H1 (cell line): ENCODE data around the gene CCDC88C. TPM values are rescaled to one million over a fixed set of nuclear protein-coding genes. Genes with fewer than 3 reads are reported as not detected.

ENCODE experiments used
- CTCF ChIA-PET: fragments of 300-600 bp; sonication (Branson Sonifier 250); formaldehyde crosslinking; loops from one replicate; lab custom pipeline; 2021; ENCODE audit not compliant: partially characterized antibody; lab: Charles Lee
- POLR2A ChIA-PET: fragments of 300-600 bp; sonication (Branson Sonifier 250); formaldehyde crosslinking; loops from one replicate; lab custom pipeline; 2021; ENCODE audit warnings: inconsistent platforms; ENCODE audit not compliant: partially characterized antibody; lab: Charles Lee
- DNase-seq, 2 experiments: peaks; one replicate each; pipeline versions ENCODE4 v3.0.0 to v3.0.0-alpha.2; 2010 to 2022; ENCODE audit warnings: low spot score in 2 of 2, low read depth in 1 of 2, mixed read lengths in 1 of 2
- FAIRE-seq: peaks from 2 replicates; lab custom pipeline; 2011; peaks lifted over from hg19 to GRCh38; lab: Jason Lieb, UNC
- H2AFZ ChIP-seq: 2 replicates; pipeline ENCODE4 v1.8.1; 2012; ENCODE audit warnings: low read length, inconsistent platforms
- H2AK5ac ChIP-seq: 2 replicates; pipeline ENCODE4 v1.6.1; 2013; ENCODE audit warnings: low read depth, low read length
- H2BK120ac ChIP-seq: replicated peaks from 2 replicates; pipeline ENCODE3; 2013; ENCODE audit warnings: low read depth, low read length, inconsistent platforms
- H2BK12ac ChIP-seq: 2 replicates; pipeline ENCODE4 v1.6.1; 2013; ENCODE audit warnings: low read depth, low read length
- H2BK15ac ChIP-seq: 2 replicates; pipeline ENCODE4 v1.6.1; 2013; ENCODE audit warnings: low read length
- H2BK20ac ChIP-seq: 2 replicates; pipeline ENCODE4 v1.6.1; 2013; ENCODE audit warnings: low read length
- H2BK5ac ChIP-seq: 2 replicates; pipeline ENCODE4 v1.6.1; 2013; ENCODE audit warnings: low read depth, low read length
- H3K14ac ChIP-seq: 2 replicates; pipeline ENCODE4 v1.6.1; 2013; ENCODE audit warnings: inconsistent platforms; ENCODE audit not compliant: insufficient read length
- H3K18ac ChIP-seq: 2 replicates; pipeline ENCODE4 v1.6.1; 2013; ENCODE audit warnings: low read length; ENCODE audit errors: extremely low read depth
- H3K23ac ChIP-seq: 2 replicates; pipeline ENCODE4 v1.6.1; 2013; ENCODE audit warnings: inconsistent platforms; ENCODE audit not compliant: insufficient read length
- H3K23me2 ChIP-seq: 2 replicates; pipeline ENCODE4 v1.6.1; 2013; ENCODE audit warnings: low read depth, low read length
- H3K27ac ChIP-seq: 2 replicates; pipeline ENCODE4 v1.6.1; 2011; ENCODE audit warnings: low read depth, low read length, inconsistent platforms
- H3K27me3 ChIP-seq, 4 experiments: replicated peaks in 1 of 4; 1 replicate in 1 of 4; 2 replicates in 3 of 4; pipeline versions ENCODE4 v1.6.1 to v1.8.1; 2011 to 2013; ENCODE audit warnings: low read length in 3 of 4, mild to moderate bottlenecking in 3 of 4, inconsistent platforms in 2 of 4, mixed read lengths in 2 of 4, moderate library complexity in 1 of 4; ENCODE audit not compliant: control insufficient read depth in 3 of 4, insufficient read depth in 3 of 4; ENCODE audit errors: extremely low read depth in 1 of 4
- H3K36me3 ChIP-seq, 4 experiments: 2 replicates each; pipeline versions ENCODE4 v1.6.1 to v1.8.1; 2011 to 2013; ENCODE audit warnings: mild to moderate bottlenecking in 4 of 4, low read length in 3 of 4, moderate library complexity in 2 of 4, control low read depth in 1 of 4, inconsistent platforms in 1 of 4; ENCODE audit not compliant: insufficient read depth in 4 of 4, control insufficient read depth in 2 of 4
- H3K4ac ChIP-seq: replicated peaks from 2 replicates; pipeline ENCODE3; 2013; ENCODE audit warnings: low read length, low read depth, mixed read lengths, inconsistent platforms; ENCODE audit not compliant: insufficient read length
- H3K4me1 ChIP-seq, 4 experiments: replicated peaks in 1 of 4; 1 replicate in 1 of 4; 2 replicates in 3 of 4; pipeline versions ENCODE4 v1.6.1 to v1.8.1; 2011 to 2013; ENCODE audit warnings: low read length in 3 of 4, inconsistent platforms in 2 of 4, mixed read lengths in 1 of 4; ENCODE audit not compliant: insufficient read depth in 4 of 4, control insufficient read depth in 3 of 4
- H3K4me2 ChIP-seq, 2 experiments: 2 replicates each; pipeline versions ENCODE4 v1.6.1 to v1.8.1; 2011 to 2013; ENCODE audit warnings: low read depth in 2 of 2, low read length in 2 of 2, control low read depth in 1 of 2, inconsistent platforms in 1 of 2, mild to moderate bottlenecking in 1 of 2; ENCODE audit not compliant: insufficient read depth in 1 of 2
- H3K4me3 ChIP-seq, 4 experiments: fragments of 200-600, 300-600 bp in 1 of 4; sonication (generic), shearing (Covaris generic), sonication (Bioruptor Twin) in 1 of 4; 2 replicates each; pipeline versions ENCODE4 v1.5.1 to v1.8.1; 2011 to 2016; ENCODE audit warnings: low read length in 4 of 4, low read depth in 3 of 4, control low read depth in 2 of 4, inconsistent platforms in 2 of 4, mild to moderate bottlenecking in 2 of 4, mixed read lengths in 1 of 4, moderate library complexity in 1 of 4; ENCODE audit not compliant: insufficient read depth in 2 of 4; ENCODE audit errors: extremely low read depth in 1 of 4
- H3K56ac ChIP-seq: replicated peaks from 2 replicates; pipeline ENCODE3; 2013; ENCODE audit warnings: low read depth, mild to moderate bottlenecking, mixed read lengths, low read length, inconsistent platforms; ENCODE audit not compliant: insufficient read length
- H3K79me1 ChIP-seq: 2 replicates; pipeline ENCODE4 v1.6.1; 2013; ENCODE audit warnings: low read depth, low read length, control low read depth
- H3K79me2 ChIP-seq, 2 experiments: 2 replicates each; pipeline versions ENCODE4 v1.6.1 to v1.8.1; 2012 to 2013; ENCODE audit warnings: low read length in 2 of 2, mild to moderate bottlenecking in 2 of 2, inconsistent platforms in 1 of 2; ENCODE audit not compliant: insufficient read depth in 2 of 2, control insufficient read depth in 1 of 2
- H3K9ac ChIP-seq, 4 experiments: replicated peaks in 1 of 4; 1 replicate in 1 of 4; 2 replicates in 3 of 4; pipeline versions ENCODE4 v1.6.1 to v1.8.1; 2011 to 2013; ENCODE audit warnings: low read depth in 3 of 4, low read length in 3 of 4, control low read depth in 2 of 4, mild to moderate bottlenecking in 2 of 4, moderate library complexity in 2 of 4, inconsistent platforms in 1 of 4; ENCODE audit errors: extremely low read depth in 1 of 4
- H3K9me3 ChIP-seq, 2 experiments: 2 replicates each; pipeline versions ENCODE4 v1.6.1 to v1.8.1; 2012 to 2013; ENCODE audit warnings: mild to moderate bottlenecking in 2 of 2, moderate library complexity in 2 of 2, control low read depth in 1 of 2, inconsistent platforms in 1 of 2, low read depth in 1 of 2, low read length in 1 of 2, mixed read lengths in 1 of 2; ENCODE audit not compliant: insufficient read depth in 2 of 2
- H4K20me1 ChIP-seq, 2 experiments: replicated peaks in 1 of 2; 2 replicates each; pipeline versions ENCODE3 to v1.8.1; 2011 to 2013; ENCODE audit warnings: inconsistent platforms in 2 of 2, low read length in 2 of 2, mild to moderate bottlenecking in 1 of 2; ENCODE audit not compliant: insufficient read depth in 2 of 2, control insufficient read depth in 1 of 2
- H4K5ac ChIP-seq: 2 replicates; pipeline ENCODE4 v1.6.1; 2013; ENCODE audit warnings: low read length, low read depth, mixed read lengths, inconsistent platforms; ENCODE audit not compliant: insufficient read length
- H4K8ac ChIP-seq: 2 replicates; pipeline ENCODE4 v1.8.0; 2013; ENCODE audit warnings: mild to moderate bottlenecking, moderate library complexity, low read length, inconsistent platforms; ENCODE audit not compliant: insufficient read depth; ENCODE audit errors: extremely low read depth
- H4K91ac ChIP-seq: replicated peaks from 2 replicates; pipeline ENCODE3; 2013; ENCODE audit warnings: low read length, mixed read lengths, inconsistent platforms; ENCODE audit not compliant: insufficient read length
- BCL11A ChIP-seq, 2 experiments: IDR thresholded peaks; one replicate each; pipeline ENCODE4 v1.6.1; 2011; ENCODE audit warnings: low read depth in 2 of 2, low read length in 2 of 2, mild to moderate bottlenecking in 2 of 2
- CHD1 ChIP-seq: IDR thresholded peaks from 2 replicates; pipeline ENCODE4 v1.6.1; 2012; ENCODE audit warnings: low read depth, low read length, improper control_type of control experiment
- CTCF ChIP-seq, 3 experiments: IDR thresholded peaks; 1 replicate in 2 of 3; 2 replicates in 1 of 3; pipeline versions ENCODE4 v1.5.1 to v1.6.1; 2011; ENCODE audit warnings: low read length in 3 of 3, mild to moderate bottlenecking in 3 of 3, inconsistent platforms in 2 of 3, low read depth in 1 of 3, moderate library complexity in 1 of 3; ENCODE audit not compliant: insufficient read depth in 1 of 3; ENCODE audit errors: control extremely low read depth in 1 of 3
- EP300 ChIP-seq, 2 experiments: IDR thresholded peaks; 1 replicate in 1 of 2; 2 replicates in 1 of 2; pipeline ENCODE4 v1.6.1; 2011 to 2012; ENCODE audit warnings: low read depth in 2 of 2, low read length in 2 of 2, mild to moderate bottlenecking in 2 of 2, borderline replicate concordance in 1 of 2, inconsistent platforms in 1 of 2, moderate library complexity in 1 of 2
- KDM5A ChIP-seq: fragments of 200-600 bp; IDR thresholded peaks from 2 replicates; pipeline ENCODE4 v1.7.1; 2012; ENCODE audit warnings: mild to moderate bottlenecking, low read length, inconsistent platforms, mixed read lengths
- RAD21 ChIP-seq, 2 experiments: IDR thresholded peaks in 1 of 2; conservative IDR thresholded peaks in 1 of 2; 2 replicates each; pipeline ENCODE4 v1.6.1; 2011; ENCODE audit warnings: low read depth in 2 of 2, low read length in 2 of 2, improper control_type of control experiment in 1 of 2, inconsistent platforms in 1 of 2, mild to moderate bottlenecking in 1 of 2, moderate library complexity in 1 of 2
- SIRT6 ChIP-seq: IDR thresholded peaks from one replicate; pipeline ENCODE4 v1.7.1; 2012; ENCODE audit warnings: low read length, inconsistent platforms
- SP4 ChIP-seq: IDR thresholded peaks from 2 replicates; pipeline ENCODE4 v1.6.1; 2012; ENCODE audit warnings: low read length, inconsistent platforms
- WGBS, 2 experiments: shearing (Covaris generic) in 1 of 2; methylation state at CpG; one replicate each; pipeline versions ENCODE4 v1.1.6 to v1.1.7; 2013 to 2015; ENCODE audit warnings: low lambda C conversion rate in 2 of 2, mixed read lengths in 2 of 2, inconsistent platforms in 1 of 2, low coverage in 1 of 2, missing lambda C conversion rate in 1 of 2; ENCODE audit not compliant: insufficient replicate concordance in 2 of 2, insufficient coverage in 1 of 2, insufficient read length in 1 of 2; ENCODE audit errors: extremely low coverage in 1 of 2, missing lambda C conversion rate in 1 of 2; 5-methylcytosine and 5-hydroxymethylcytosine counted together
- polyA plus RNA-seq, 7 experiments: library from polyadenylated mRNA; depleted of rRNA in 3 of 7; stranded (reverse) in 5 of 7; unstranded in 2 of 7; fragments of >200 nt in 5 of 7; fragments of 200-250 nt in 2 of 7; gene quantifications; 1 replicate in 5 of 7; 2 replicates in 1 of 7; 4 replicates in 1 of 7; pipeline versions ENCODE4 v1.2.1 to v1.2.3, GENCODE V29; 2011 to 2013; ENCODE audit warnings: missing spikeins in 2 of 7, mixed read lengths in 2 of 7
- total RNA-seq: library from RNA; stranded (reverse); fragmentation: NEBNext Ultra II Directional; extraction: Animal tissue kit (Norgen Biotek cat#: 25700); gene quantifications from 2 replicates; pipeline ENCODE4 v1.2.1, GENCODE V29; 2021

CCDC88C gene
- total and polyA plus RNA-seq, 2 of the 8 experiments (the other 6 are each of a cell fraction or from before 2014, with no cell fraction given) = 10.3 to 57.7 TPM

- no peak overlapping the region for H3K18ac ChIP-seq
- peaks cover 17 to 27% of the 10 kb centered on the region in 2 experiments for H3K9me3 ChIP-seq
- 88% methylated on average over 19 of the region's 21 CpGs; no CpG with 5 or more reads in 1 of the 2 experiments for WGBS, 2 experiments
- H3K4me1 ChIP-seq = no peaks in the 10 kb centered on the region
- peaks cover 3 to 7% of the 10 kb centered on the region in 2 experiments for H4K20me1 ChIP-seq
- CTCF ChIA-PET = interaction anchor here (0.6 to 2.7 kb wide), 10 partner anchors 9 to 1266 kb away, joined by 3 to 12 read pairs (median 4); no protein-coding TSS in a partner anchor
- H2BK20ac ChIP-seq = no peak overlapping the region
- H3K79me2 ChIP-seq = no peaks in the 10 kb centered on the region
- FAIRE-seq (no peak), DNase-seq (no peak)
- H3K56ac ChIP-seq = no peak overlapping the region
- no peak overlapping the region for H3K23ac ChIP-seq
- H2AFZ ChIP-seq = no peak overlapping the region
- no peak overlapping the region for H2BK15ac ChIP-seq
- no peak overlapping the region for H3K4me2 ChIP-seq
- no peak overlapping the region; the same call in 1 of the 2 replicates for H2BK5ac ChIP-seq
- H3K27ac ChIP-seq = no peak overlapping the region
- H3K36me3 ChIP-seq = peaks cover 31 to 55% (median 49%) of the 10 kb centered on the region in 4 experiments
- H3K4me3 ChIP-seq = no peak overlapping the region
- no peak overlapping the region for H4K91ac ChIP-seq
- H3K14ac ChIP-seq = no peak overlapping the region
- no peak overlapping the region for H2AK5ac ChIP-seq
- H3K79me1 ChIP-seq = no peaks in the 10 kb centered on the region
- H4K8ac ChIP-seq = no peak overlapping the region; the same call in 1 of the 2 replicates
- no peak overlapping the region for H4K5ac ChIP-seq
- no peaks in the 10 kb centered on the region for H3K27me3 ChIP-seq
- H3K23me2 ChIP-seq = no peaks in the 10 kb centered on the region
- no peak overlapping the region for H3K9ac ChIP-seq
- no peak overlapping the region for H3K4ac ChIP-seq
- no peak overlapping the region for H2BK120ac ChIP-seq
- POLR2A ChIA-PET = no interaction called here
- no peak overlapping the region for H2BK12ac ChIP-seq
- no peak for TF ChIP-seq RAD21 (IDR thresholded peaks at IDR 0.05 in 1 of 2, conservative IDR thresholded peaks at IDR 0.05 in 1 of 2; ENCODE audit: low read depth in 2 of 2, low read length in 2 of 2)
- TF ChIP-seq SIRT6 = no peak
- TF ChIP-seq BCL11A (IDR thresholded peaks at IDR 0.05; ENCODE audit: low read depth in 2 of 2, low read length in 2 of 2) = no peak
- no peak for TF ChIP-seq KDM5A
- TF ChIP-seq CHD1 = no peak
- TF ChIP-seq EP300 (IDR thresholded peaks at IDR 0.05; ENCODE audit: borderline replicate concordance in 1 of 2, low read depth in 2 of 2, low read length in 2 of 2) = no peak
- TF ChIP-seq CTCF (IDR thresholded peaks at IDR 0.05; ENCODE audit: control extremely low read depth in 1 of 3, insufficient read depth in 1 of 3, low read depth in 1 of 3, low read length in 3 of 3) = no peak
- no peak for TF ChIP-seq SP4
Observed at GRCh38 chr14:91317381-91318308, 100.0 kb downstream of the CCDC88C start.
